ENCODE measurements around the gene TRANK1. TPM values are rescaled to one million over a fixed set of nuclear protein-coding genes. Genes with fewer than 3 reads are reported as not detected.
"Not testable (repeated sequence)": the region's sequence is repeated elsewhere in the genome, so short reads cannot be mapped to it uniquely, and the experiment has no call there.

The TRANK1 gene
- total and polyA plus RNA-seq, 2 donors: 6.8 to 19.0 TPM

DNA sequence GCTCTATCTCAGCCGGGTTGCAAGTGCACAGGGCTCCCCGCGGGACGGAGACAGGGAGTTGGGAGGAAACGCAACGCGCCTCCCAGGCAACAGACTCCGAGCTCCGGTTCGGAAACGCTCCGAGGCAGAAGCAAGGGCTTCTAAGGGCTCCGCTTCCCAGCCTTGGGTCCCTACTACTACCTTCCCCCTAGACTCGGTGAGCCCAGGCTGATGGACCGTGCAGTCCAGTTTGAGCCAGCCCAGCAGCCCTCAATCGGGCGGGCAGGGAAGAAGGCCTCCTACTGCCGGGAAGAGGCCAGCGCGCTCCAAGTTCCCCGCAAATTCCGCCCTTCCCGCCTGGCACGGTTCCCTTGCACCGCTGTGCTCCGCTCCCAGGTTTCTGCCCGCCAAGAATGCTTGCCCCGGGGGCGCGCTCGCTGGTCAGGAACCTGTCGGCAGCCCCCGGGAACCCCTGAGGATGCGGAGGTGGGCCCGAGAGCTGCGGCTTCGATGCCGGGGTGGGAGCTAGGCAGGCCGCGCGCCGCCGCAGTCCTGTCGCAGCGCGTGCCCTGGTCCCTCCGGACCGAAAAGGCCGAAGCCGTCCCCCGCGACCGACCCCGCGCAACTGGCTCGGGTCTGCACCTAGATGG is 728 bp downstream of the TRANK1 start:
- H3K27me3 ChIP-seq (ENCODE audit: control insufficient read depth in 2 of 2, insufficient read depth in 1 of 2, low read length in 1 of 2): peaks cover 0 to 8% of the 10 kb centered on the region in 2 donors
- H3K36me3 ChIP-seq (ENCODE audit: control insufficient read depth in 2 of 2, insufficient read depth in 2 of 2, low read length in 1 of 2): no peaks in the 10 kb centered on the region
- under 1% methylated on average over 56 of the region's 56 CpGs for WGBS
- peaks cover 0 to 29% of the 10 kb centered on the region in 2 donors for H3K9me3 ChIP-seq (ENCODE audit: control insufficient read depth in 2 of 2, insufficient read depth in 1 of 2, low read length in 1 of 2)
- H3K4me3 ChIP-seq (ENCODE audit: low read length in 2 of 2): peak overlapping the region; percentile 63 to 82
- DNase-seq (ENCODE audit: low read depth in 6 of 9, low spot score in 9 of 9): peak in 6 of 9 donors; percentile 16 to 69 (median 32)
- H3K27ac ChIP-seq (ENCODE audit: low read depth in 1 of 2, low read length in 1 of 2): no peak overlapping the region
- H3K4me1 ChIP-seq (ENCODE audit: control insufficient read depth in 2 of 2, insufficient read depth in 2 of 2, low read length in 2 of 2): peaks cover 2 to 13% of the 10 kb centered on the region in 2 donors

DNA sequence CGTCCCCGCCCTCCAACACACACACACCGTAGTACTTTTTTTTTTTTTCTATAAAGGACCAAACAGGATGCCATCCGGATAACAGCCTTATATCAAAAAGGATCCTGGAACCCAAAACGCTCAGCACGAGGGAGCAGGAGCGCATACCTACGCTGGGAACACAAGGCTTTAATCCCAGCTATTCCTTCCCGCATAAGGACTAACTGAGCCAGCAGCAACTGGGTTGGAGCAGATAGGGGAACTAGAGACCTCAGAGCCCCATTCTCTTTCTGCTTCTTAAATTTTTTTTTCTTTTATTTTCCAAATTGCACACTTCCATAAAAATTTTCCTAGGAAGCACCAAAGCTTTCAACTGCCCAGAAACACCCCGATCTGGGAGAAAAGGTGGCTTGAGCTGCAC is 1.3 kb downstream of the TRANK1 start:
- peaks cover 0 to 8% of the 10 kb centered on the region in 2 donors for H3K27me3 ChIP-seq (ENCODE audit: control insufficient read depth in 2 of 2, insufficient read depth in 1 of 2, low read length in 1 of 2)
- H3K36me3 ChIP-seq (ENCODE audit: control insufficient read depth in 2 of 2, insufficient read depth in 2 of 2, low read length in 1 of 2): no peaks in the 10 kb centered on the region
- peaks cover 2 to 13% of the 10 kb centered on the region in 2 donors for H3K4me1 ChIP-seq (ENCODE audit: control insufficient read depth in 2 of 2, insufficient read depth in 2 of 2, low read length in 2 of 2)
- peaks cover 0 to 29% of the 10 kb centered on the region in 2 donors for H3K9me3 ChIP-seq (ENCODE audit: control insufficient read depth in 2 of 2, insufficient read depth in 1 of 2, low read length in 1 of 2)
- no peak overlapping the region for H3K27ac ChIP-seq (ENCODE audit: low read depth in 1 of 2, low read length in 1 of 2)
- DNase-seq (ENCODE audit: low read depth in 6 of 9, low spot score in 9 of 9): no peak
- peak overlapping the region; percentile 63 to 82 for H3K4me3 ChIP-seq (ENCODE audit: low read length in 2 of 2)
- 39% methylated on average over 10 of the region's 10 CpGs for WGBS

DNA sequence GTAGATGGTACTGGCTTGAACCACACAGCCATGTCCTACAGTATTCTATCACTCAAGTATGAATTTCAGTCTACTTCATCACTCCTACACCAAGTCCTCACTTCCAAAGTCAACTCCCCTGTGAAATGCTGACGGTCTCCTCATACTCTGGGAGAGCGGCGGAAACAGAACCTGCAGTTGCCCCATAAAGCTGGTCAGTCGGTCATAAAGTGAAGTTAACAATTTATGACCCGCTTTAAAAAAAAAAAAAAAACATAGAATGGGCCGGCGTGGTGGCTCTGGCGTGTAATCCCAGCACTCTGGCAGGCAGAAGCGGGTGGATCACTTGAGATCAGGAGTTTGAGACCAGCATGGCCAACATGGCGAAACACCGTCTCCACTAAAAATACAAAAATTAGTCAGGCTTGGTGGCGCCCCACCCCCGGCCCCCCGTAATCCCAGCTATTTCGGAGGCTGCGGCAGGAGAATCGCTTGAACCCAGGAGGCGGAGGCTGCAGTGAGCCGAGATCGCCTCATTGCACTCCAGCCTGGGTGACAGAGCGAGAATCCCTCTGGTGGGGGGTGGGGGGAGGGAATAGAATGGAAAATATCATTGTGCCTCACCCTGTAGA is 2.1 kb downstream of the TRANK1 start:
- H3K27ac ChIP-seq (ENCODE audit: low read depth in 1 of 2, low read length in 1 of 2): no peak overlapping the region
- DNase-seq (ENCODE audit: low read depth in 6 of 9, low spot score in 9 of 9): no peak
- 98% methylated on average over 21 of the region's 21 CpGs for WGBS

DNA sequence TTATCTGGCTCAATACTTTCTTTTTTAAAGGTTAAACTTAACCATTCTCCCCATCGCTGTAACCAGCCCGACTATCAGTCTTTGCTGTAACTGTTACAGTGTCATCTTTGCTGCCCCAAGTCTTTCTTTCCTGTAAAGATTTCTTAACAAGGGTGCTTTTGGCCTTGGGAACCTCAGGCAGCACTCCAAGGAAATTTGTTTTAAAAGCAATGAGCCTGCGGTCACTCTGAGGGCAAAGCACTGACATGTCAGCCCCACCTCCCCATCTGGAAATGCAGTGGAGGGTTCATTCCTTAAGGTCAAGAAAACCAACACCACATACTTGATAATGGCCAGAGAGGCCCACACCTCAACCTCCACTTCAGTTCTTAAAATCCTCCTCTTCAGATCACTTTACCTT is 3.2 kb downstream of the TRANK1 start:
- H3K4me3 ChIP-seq (ENCODE audit: low read length in 2 of 2): no peak overlapping the region
- H3K36me3 ChIP-seq (ENCODE audit: control insufficient read depth in 2 of 2, insufficient read depth in 2 of 2, low read length in 1 of 2): no peaks in the 10 kb centered on the region
- no peak overlapping the region for H3K27ac ChIP-seq (ENCODE audit: low read depth in 1 of 2, low read length in 1 of 2)
- H3K4me1 ChIP-seq (ENCODE audit: control insufficient read depth in 2 of 2, insufficient read depth in 2 of 2, low read length in 2 of 2): peaks cover 2 to 13% of the 10 kb centered on the region in 2 donors
- 99% methylated on average over 3 of the region's 3 CpGs for WGBS
- peaks cover 0 to 16% of the 10 kb centered on the region in 2 donors for H3K9me3 ChIP-seq (ENCODE audit: control insufficient read depth in 2 of 2, insufficient read depth in 1 of 2, low read length in 1 of 2)
- H3K27me3 ChIP-seq (ENCODE audit: control insufficient read depth in 2 of 2, insufficient read depth in 1 of 2, low read length in 1 of 2): peaks cover 0 to 8% of the 10 kb centered on the region in 2 donors
- no peak for DNase-seq (ENCODE audit: low read depth in 6 of 9, low spot score in 9 of 9)

More for the DNA sequence above, 2.1 kb downstream of the TRANK1 start:
- peaks cover 0 to 8% of the 10 kb centered on the region in 2 donors for H3K27me3 ChIP-seq (ENCODE audit: control insufficient read depth in 2 of 2, insufficient read depth in 1 of 2, low read length in 1 of 2)
- no peaks in the 10 kb centered on the region for H3K36me3 ChIP-seq (ENCODE audit: control insufficient read depth in 2 of 2, insufficient read depth in 2 of 2, low read length in 1 of 2)
- peaks cover 0 to 22% of the 10 kb centered on the region in 2 donors for H3K9me3 ChIP-seq (ENCODE audit: control insufficient read depth in 2 of 2, insufficient read depth in 1 of 2, low read length in 1 of 2)
- peaks cover 2 to 13% of the 10 kb centered on the region in 2 donors for H3K4me1 ChIP-seq (ENCODE audit: control insufficient read depth in 2 of 2, insufficient read depth in 2 of 2, low read length in 2 of 2)
- H3K4me3 ChIP-seq (ENCODE audit: low read length in 2 of 2): no peak overlapping the region

DNA sequence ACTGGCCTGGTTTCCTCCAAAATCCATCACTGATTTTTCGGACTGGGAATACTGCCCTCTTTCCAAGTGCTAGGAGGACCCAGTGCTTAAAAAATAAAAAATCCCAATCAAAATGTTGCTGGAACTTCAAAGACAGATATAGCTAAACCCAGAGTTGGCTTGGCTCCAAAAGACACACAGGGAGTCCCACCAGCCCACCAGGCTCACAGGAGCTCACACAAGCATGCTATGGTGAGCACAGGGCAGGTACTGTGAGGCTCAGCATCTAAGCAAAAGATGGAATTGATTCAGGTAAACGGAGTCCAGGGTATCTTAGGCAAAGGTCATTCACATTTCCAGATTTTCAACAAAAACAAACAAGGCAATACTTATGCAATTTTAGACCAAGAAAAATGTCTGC is 3.7 kb downstream of the TRANK1 start:
- H3K4me3 ChIP-seq (ENCODE audit: low read length in 2 of 2): no peak overlapping the region
- no peak overlapping the region for H3K27ac ChIP-seq (ENCODE audit: low read depth in 1 of 2, low read length in 1 of 2)
- peaks cover 0 to 8% of the 10 kb centered on the region in 2 donors for H3K27me3 ChIP-seq (ENCODE audit: control insufficient read depth in 2 of 2, insufficient read depth in 1 of 2, low read length in 1 of 2)

DNA sequence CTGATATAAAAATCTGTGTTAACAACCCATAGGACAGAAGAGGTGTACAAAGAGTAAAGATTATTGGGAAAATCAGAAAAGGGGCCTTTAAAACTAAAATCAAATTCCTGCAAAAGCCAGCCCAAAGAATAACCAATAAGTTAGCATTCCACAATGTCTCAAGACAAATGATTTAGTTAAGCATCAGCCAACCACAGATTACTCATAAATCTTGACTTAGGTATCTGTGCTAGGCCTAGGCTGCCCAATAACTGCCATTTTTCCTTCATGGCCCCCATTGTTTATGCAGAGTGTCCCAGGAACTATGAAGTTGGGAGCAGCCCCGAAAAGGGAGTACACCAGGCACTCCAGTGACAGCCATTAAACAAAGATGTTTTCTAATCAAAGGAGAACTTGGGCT is 7.4 kb downstream of the TRANK1 start:
- Histone ChIP-seq H3K27me3 (ENCODE audit: control insufficient read depth in 2 of 2, insufficient read depth in 1 of 2, low read length in 1 of 2) (no peaks in the 10 kb centered on the region), H3K27ac (ENCODE audit: low read depth in 1 of 2, low read length in 1 of 2) (no peak overlapping the region), H3K9me3 (ENCODE audit: control insufficient read depth in 2 of 2, insufficient read depth in 1 of 2, low read length in 1 of 2) (no peaks in the 10 kb centered on the region), H3K4me3 (ENCODE audit: low read length in 2 of 2) (no peak overlapping the region), H3K4me1 (ENCODE audit: control insufficient read depth in 2 of 2, insufficient read depth in 2 of 2, low read length in 2 of 2) (no peaks in the 10 kb centered on the region), H3K36me3 (ENCODE audit: control insufficient read depth in 2 of 2, insufficient read depth in 2 of 2, low read length in 1 of 2) (no peaks in the 10 kb centered on the region)
- no peak for DNase-seq (ENCODE audit: low read depth in 6 of 9, low spot score in 9 of 9)
- WGBS: 98% methylated on average over 1 of the region's 1 CpG

More for the DNA sequence above, 3.7 kb downstream of the TRANK1 start:
- no peak for DNase-seq (ENCODE audit: low read depth in 6 of 9, low spot score in 9 of 9)
- peaks cover 0 to 11% of the 10 kb centered on the region in 2 donors for H3K9me3 ChIP-seq (ENCODE audit: control insufficient read depth in 2 of 2, insufficient read depth in 1 of 2, low read length in 1 of 2)
- peaks cover 2 to 13% of the 10 kb centered on the region in 2 donors for H3K4me1 ChIP-seq (ENCODE audit: control insufficient read depth in 2 of 2, insufficient read depth in 2 of 2, low read length in 2 of 2)
- WGBS: 98% methylated on average over 2 of the region's 2 CpGs
- no peaks in the 10 kb centered on the region for H3K36me3 ChIP-seq (ENCODE audit: control insufficient read depth in 2 of 2, insufficient read depth in 2 of 2, low read length in 1 of 2)

DNA sequence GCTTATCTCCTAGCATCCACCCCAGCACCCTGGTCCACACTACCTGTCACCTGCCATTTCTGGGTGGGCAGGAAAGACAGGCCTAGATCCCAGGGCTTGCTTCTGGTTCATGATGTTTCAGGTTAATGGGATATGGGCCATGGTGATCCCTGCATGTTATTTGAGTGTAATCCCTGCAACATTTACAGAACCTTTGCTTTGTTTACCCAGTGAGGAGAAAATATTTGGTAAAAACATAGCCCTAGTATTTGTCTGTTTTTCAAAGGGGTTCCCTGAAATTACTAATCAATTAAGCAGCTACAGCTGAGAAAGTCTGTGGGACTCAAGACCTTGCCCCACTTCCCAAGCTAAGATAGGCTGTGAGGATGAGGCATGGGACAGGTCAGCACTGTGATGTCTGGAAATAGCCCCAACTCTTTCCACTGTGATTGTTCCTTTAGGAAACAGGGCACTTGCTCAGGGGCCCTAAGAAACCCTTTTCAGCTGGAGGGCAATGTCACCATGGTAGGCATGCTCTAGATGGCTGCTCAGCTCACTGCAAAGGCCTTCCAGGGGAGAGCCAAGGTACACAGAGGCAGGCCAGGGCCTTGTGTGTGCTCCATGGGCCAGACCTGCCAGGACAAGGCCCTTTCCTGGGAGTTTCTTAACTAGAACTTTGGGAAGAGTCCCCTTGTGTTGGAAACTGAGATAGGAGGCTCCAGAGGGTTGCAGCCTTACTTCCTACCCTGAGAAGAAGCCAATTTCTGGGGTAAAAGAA is 11.1 kb downstream of the TRANK1 start:
- no peaks in the 10 kb centered on the region for H3K27me3 ChIP-seq (ENCODE audit: control insufficient read depth in 2 of 2, insufficient read depth in 1 of 2, low read length in 1 of 2)
- no peak overlapping the region for H3K4me3 ChIP-seq (ENCODE audit: low read length in 2 of 2)
- no peaks in the 10 kb centered on the region for H3K4me1 ChIP-seq (ENCODE audit: control insufficient read depth in 2 of 2, insufficient read depth in 2 of 2, low read length in 2 of 2)
- H3K36me3 ChIP-seq (ENCODE audit: control insufficient read depth in 2 of 2, insufficient read depth in 2 of 2, low read length in 1 of 2): no peaks in the 10 kb centered on the region
- H3K9me3 ChIP-seq (ENCODE audit: control insufficient read depth in 2 of 2, insufficient read depth in 1 of 2, low read length in 1 of 2): no peaks in the 10 kb centered on the region
- no peak overlapping the region for H3K27ac ChIP-seq (ENCODE audit: low read depth in 1 of 2, low read length in 1 of 2)
- DNase-seq (ENCODE audit: low read depth in 6 of 9, low spot score in 9 of 9): no peak

DNA sequence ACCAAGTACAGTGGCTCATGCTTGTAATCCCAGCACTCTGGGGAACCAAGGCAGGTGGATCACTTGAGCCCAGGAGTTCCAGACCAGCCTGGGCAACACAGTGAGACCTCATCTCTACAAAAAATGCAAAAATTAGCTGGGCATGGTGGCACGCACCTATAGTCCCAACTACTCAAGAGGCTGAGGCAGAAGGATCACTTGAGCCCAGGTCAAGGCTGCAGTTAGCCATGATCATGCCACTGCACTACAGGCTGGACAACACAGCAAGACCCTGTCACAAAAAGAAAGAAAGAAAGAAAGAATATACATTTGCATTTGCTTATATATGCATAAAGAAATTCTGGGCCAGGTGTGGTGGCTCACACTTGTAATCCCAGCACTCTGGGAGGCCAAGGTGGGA is 13.4 kb downstream of the TRANK1 start:
- H3K4me1 ChIP-seq (ENCODE audit: control insufficient read depth in 2 of 2, insufficient read depth in 2 of 2, low read length in 2 of 2); H3K36me3 ChIP-seq (ENCODE audit: control insufficient read depth in 2 of 2, insufficient read depth in 2 of 2, low read length in 1 of 2); H3K27ac ChIP-seq (ENCODE audit: low read depth in 1 of 2, low read length in 1 of 2); H3K27me3 ChIP-seq (ENCODE audit: control insufficient read depth in 2 of 2, insufficient read depth in 1 of 2, low read length in 1 of 2); DNase-seq (ENCODE audit: low read depth in 6 of 9, low spot score in 9 of 9); H3K4me3 ChIP-seq (ENCODE audit: low read length in 2 of 2); H3K9me3 ChIP-seq (ENCODE audit: control insufficient read depth in 2 of 2, insufficient read depth in 1 of 2, low read length in 1 of 2): not testable (repeated sequence)
- 98% methylated on average over 1 of the region's 1 CpG for WGBS

DNA sequence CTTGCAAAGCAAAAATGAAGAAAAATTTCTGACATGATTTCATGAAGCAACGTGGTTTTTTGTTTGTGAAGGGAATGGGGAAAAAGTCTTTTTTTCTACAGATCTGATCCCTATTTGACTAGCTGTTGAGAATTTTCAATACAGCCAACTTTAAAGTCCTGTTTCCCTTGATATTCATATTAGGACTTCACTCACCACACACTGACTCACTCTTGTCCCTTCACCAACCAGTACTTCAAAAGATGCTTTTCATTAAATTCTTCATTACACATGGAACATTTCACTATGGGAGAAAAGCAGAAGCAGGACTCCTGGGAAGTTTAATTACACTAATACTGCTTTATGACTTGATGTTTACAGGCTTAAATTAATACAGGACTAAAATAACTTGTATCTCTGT is 16.6 kb downstream of the TRANK1 start:
- 100% methylated on average over 1 of the region's 1 CpG for WGBS

More for the DNA sequence above, 16.6 kb downstream of the TRANK1 start:
- H3K36me3 ChIP-seq (ENCODE audit: control insufficient read depth in 2 of 2, insufficient read depth in 2 of 2, low read length in 1 of 2): no peaks in the 10 kb centered on the region
- no peaks in the 10 kb centered on the region for H3K27me3 ChIP-seq (ENCODE audit: control insufficient read depth in 2 of 2, insufficient read depth in 1 of 2, low read length in 1 of 2)
- no peak for DNase-seq (ENCODE audit: low read depth in 6 of 9, low spot score in 9 of 9)
- no peaks in the 10 kb centered on the region for H3K9me3 ChIP-seq (ENCODE audit: control insufficient read depth in 2 of 2, insufficient read depth in 1 of 2, low read length in 1 of 2)
- no peak overlapping the region for H3K4me3 ChIP-seq (ENCODE audit: low read length in 2 of 2)
- peaks cover 8 to 16% of the 10 kb centered on the region in 2 donors for H3K4me1 ChIP-seq (ENCODE audit: control insufficient read depth in 2 of 2, insufficient read depth in 2 of 2, low read length in 2 of 2)
- H3K27ac ChIP-seq (ENCODE audit: low read depth in 1 of 2, low read length in 1 of 2): no peak overlapping the region
